NCI-H2081 (cell line): Measurements from ENCODE around the gene GDPD5.

Experiments
- DNase-seq, 2 experiments: peaks; one replicate each; lab custom pipeline; 2025; lab: John Stamatoyannopoulos, UW

Gene GDPD5

GRCh38 chr11:75558939-75559843, 33.5 kb upstream of the GDPD5 start:
- no peak for DNase-seq

GRCh38 chr11:75557666-75558494, 32.1 kb upstream of the GDPD5 start:
- DNase-seq: no peak

GRCh38 chr11:75556275-75556674, 30.5 kb upstream of the GDPD5 start:
- DNase-seq: no peak

GRCh38 chr11:75555079-75555811, 29.5 kb upstream of the GDPD5 start:
- no peak for DNase-seq

GRCh38 chr11:75554258-75555022, 28.7 kb upstream of the GDPD5 start:
- peak in 1 of 2 experiments; percentile 12 for DNase-seq

GRCh38 chr11:75553889-75554257, 28.1 kb upstream of the GDPD5 start:
- DNase-seq: no peak

- no peak for DNase-seq
Observed at GRCh38 chr11:75553182-75553581, 27.4 kb upstream of the GDPD5 start.

GRCh38 chr11:75549370-75549958, 23.7 kb upstream of the GDPD5 start:
- no peak for DNase-seq

GRCh38 chr11:75548595-75549272, 23.0 kb upstream of the GDPD5 start:
- DNase-seq: no peak

GRCh38 chr11:75547617-75548058, 21.9 kb upstream of the GDPD5 start:
- DNase-seq: peak; percentile 39 to 41

- no peak for DNase-seq
Observed at GRCh38 chr11:75547177-75547576, 21.4 kb upstream of the GDPD5 start.

- no peak for DNase-seq
Observed at GRCh38 chr11:75543806-75544205, 18.1 kb upstream of the GDPD5 start.

GRCh38 chr11:75542088-75542438, 16.3 kb upstream of the GDPD5 start:
- no peak for DNase-seq

GRCh38 chr11:75541193-75542087, 15.7 kb upstream of the GDPD5 start:
- DNase-seq: no peak

- DNase-seq: no peak
Observed at GRCh38 chr11:75539459-75540334, 14.0 kb upstream of the GDPD5 start.

GRCh38 chr11:75538150-75538942, 12.6 kb upstream of the GDPD5 start:
- DNase-seq: no peak

GRCh38 chr11:75537740-75538139, 12.0 kb upstream of the GDPD5 start:
- no peak for DNase-seq
